DMS 273 treated with DMSO at 0.1 percent for 48 hours (cell line): ENCODE measurements around the gene STARD7.
"Not testable (repeated sequence)": the region's sequence is repeated elsewhere in the genome, so short reads cannot be mapped to it uniquely, and the experiment has no call there.

Source experiments
- DNase-seq: peaks from one replicate; lab custom pipeline; 2025; lab: John Stamatoyannopoulos, UW

Gene STARD7

GRCh38 chr2:96208143-96209010 lies at the start of gene STARD7:
TSS of gene STARD7 (minus strand) at chr2:96208827. CDS start at chr2:96208434, 393 bp downstream.
- peak; percentile 93 for DNase-seq

- not testable (repeated sequence) for DNase-seq
Measured at GRCh38 chr2:96257744-96258143, 49.1 kb upstream of the STARD7 start.

- no peak for DNase-seq
Measured at GRCh38 chr2:96256611-96257113, 48.0 kb upstream of the STARD7 start.

- DNase-seq, result no peak
Measured at GRCh38 chr2:96254571-96254970, 45.9 kb upstream of the STARD7 start.

- DNase-seq, result no peak
Measured at GRCh38 chr2:96253006-96253405, 44.4 kb upstream of the STARD7 start.

GRCh38 chr2:96252526-96252925 lies 43.9 kb upstream of the STARD7 start:
- no peak for DNase-seq

- DNase-seq, result no peak
Measured at GRCh38 chr2:96251721-96252292, 43.2 kb upstream of the STARD7 start.

- DNase-seq, result no peak
Measured at GRCh38 chr2:96250188-96250587, 41.6 kb upstream of the STARD7 start.

- no peak for DNase-seq
Measured at GRCh38 chr2:96249654-96250053, 41.0 kb upstream of the STARD7 start.

- no peak for DNase-seq
Measured at GRCh38 chr2:96248624-96249023, 40.0 kb upstream of the STARD7 start.

GRCh38 chr2:96247896-96248295 lies 39.3 kb upstream of the STARD7 start:
- no peak for DNase-seq

- no peak for DNase-seq
Measured at GRCh38 chr2:96247009-96247408, 38.4 kb upstream of the STARD7 start.

GRCh38 chr2:96245609-96246390 lies 37.2 kb upstream of the STARD7 start:
- no peak for DNase-seq

GRCh38 chr2:96243843-96244242 lies 35.2 kb upstream of the STARD7 start:
- no peak for DNase-seq

GRCh38 chr2:96241900-96242611 lies 33.4 kb upstream of the STARD7 start:
- no peak for DNase-seq

GRCh38 chr2:96241227-96241626 lies 32.6 kb upstream of the STARD7 start:
- no peak for DNase-seq

- DNase-seq, result no peak
Measured at GRCh38 chr2:96240341-96241038, 31.9 kb upstream of the STARD7 start.

GRCh38 chr2:96239745-96240264 lies 31.2 kb upstream of the STARD7 start:
- DNase-seq, result no peak

GRCh38 chr2:96239091-96239490 lies 30.5 kb upstream of the STARD7 start:
- DNase-seq, result no peak

- DNase-seq, result no peak
Measured at GRCh38 chr2:96238266-96238665, 29.6 kb upstream of the STARD7 start.

- no peak for DNase-seq
Measured at GRCh38 chr2:96236882-96237281, 28.3 kb upstream of the STARD7 start.
